ENCODE measurements around the gene NOLC1.

Gene NOLC1

DNA sequence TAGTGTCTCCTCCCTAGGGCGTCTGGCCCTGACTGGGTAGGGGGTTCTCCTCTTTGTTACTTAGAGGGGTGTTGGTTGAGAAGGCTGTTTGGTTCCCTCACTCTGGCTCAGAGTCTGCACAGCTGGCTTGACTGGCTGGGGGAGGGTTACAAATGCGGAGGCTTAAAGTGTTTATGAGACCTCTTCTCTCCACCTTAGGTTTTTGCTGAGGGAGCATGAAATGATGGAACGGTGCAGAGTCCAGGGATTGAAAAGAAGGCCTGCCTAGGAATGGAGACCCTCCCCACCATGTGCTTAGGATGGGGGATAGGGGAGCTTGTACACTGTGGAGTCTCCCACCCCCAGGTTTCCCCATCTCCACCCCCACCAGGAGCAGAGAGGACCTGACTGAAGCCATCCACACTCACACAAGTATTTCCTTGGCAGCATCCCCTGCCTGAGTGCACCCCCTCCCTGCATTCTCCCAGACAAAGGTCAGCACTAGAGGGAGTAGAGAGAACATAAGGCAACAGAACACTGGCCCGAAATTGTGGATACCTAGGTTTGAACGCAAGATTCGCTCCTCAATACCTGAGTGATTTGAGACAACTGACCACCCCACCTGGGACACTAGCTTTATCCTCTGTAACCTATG lies 30.3 kb upstream of the NOLC1 start:
- DNase-seq (ENCODE audit: low read depth): no peak

DNA sequence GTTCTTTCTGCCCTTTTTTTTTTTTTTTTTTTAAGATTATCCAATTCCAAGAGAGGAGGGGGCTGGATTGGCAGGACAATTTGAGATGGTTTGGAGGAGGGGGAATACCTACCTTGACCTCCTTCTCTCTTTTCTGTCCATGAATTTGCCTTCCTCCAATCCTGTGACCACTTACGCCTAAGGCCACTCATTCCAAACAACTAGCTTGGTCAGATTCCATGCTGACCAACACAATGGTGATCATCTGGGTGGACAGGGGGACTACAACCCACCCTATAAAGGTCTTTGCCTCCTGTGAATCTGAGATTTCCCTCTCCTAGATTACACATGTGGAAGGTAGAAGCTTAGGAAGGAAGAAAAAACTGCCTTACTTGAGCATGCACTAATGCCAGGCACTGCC lies 29.7 kb upstream of the NOLC1 start:
- no peak for DNase-seq (ENCODE audit: low read depth)

DNA sequence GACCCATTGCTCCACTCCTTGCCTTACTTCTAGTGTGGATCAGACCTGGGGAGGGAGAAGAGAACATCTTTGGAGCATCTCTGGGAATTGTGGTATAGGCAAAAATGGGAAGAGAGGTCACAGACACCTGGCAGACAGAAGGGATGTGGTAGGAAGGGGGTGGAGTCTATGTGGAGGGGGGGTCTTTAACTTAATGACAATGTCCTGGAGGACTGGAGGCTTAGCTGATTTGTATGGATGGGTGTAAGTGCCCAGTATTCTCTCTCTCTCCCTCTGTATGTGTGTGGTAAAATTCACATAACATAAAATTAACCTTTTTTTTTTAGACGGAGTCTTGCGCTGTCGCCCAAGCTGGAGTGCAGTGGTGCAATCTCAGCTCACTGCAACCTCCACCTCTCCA lies 29.0 kb upstream of the NOLC1 start:
- DNase-seq (ENCODE audit: low read depth): no peak

DNA sequence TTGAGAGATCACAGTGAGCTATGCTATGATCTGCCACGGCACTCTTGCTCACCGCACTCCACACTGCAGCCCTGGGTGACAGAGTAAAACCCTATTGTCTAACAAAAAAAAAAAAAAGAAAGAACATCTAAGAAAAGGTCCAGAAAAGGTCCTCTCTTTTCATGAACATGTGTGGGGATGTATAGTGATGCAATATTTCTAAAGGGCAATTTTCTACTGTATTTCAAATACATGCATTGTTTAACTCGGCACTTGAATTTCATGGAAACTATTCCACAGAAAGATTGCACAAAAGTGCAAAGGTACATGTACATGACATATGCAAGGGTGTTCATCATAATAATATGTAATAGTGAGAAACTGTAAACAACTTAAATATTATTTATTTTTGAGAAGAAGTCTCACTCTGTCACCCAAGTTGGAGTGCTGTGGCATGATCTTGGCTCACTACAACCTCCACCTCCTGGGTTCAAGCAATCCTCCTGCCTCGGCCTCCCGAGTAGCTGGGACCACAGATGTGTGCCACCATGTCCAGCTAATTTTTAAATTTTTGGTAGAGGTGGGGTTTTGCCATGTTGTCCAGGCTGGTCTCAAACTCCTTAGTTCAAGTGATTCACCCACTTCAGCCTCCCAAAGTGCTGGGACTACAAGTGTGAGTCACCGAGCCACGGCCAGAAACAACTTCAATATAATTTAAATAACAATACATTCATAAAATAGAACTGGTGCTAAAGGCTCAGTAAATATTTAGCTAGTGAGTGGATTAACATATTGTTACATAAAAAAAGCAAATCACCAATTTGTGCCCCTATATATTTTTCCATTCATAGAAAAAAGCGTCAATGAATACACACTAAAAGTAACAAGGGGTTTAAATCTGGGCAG lies 20.7 kb upstream of the NOLC1 start:
- DNase-seq (ENCODE audit: low read depth): no peak

DNA sequence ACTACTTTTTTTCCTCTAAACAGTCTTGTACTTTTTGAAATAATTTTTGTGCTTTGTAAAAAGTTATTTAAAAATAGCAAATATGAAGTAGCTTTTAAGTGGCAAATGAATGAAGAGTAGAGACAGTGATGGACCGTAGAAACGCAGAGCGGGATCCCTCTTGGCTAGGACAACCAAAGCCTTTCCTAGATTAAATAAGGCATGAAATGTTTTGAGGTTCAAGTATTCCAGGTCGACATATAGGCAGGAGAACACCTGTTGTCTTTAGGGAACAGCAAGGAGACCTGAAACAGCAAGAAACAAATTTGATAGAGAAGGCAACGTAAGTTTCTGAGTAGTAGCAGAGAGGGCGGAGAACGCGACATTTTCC lies 20.0 kb upstream of the NOLC1 start:
- no peak for DNase-seq (ENCODE audit: low read depth)

DNA sequence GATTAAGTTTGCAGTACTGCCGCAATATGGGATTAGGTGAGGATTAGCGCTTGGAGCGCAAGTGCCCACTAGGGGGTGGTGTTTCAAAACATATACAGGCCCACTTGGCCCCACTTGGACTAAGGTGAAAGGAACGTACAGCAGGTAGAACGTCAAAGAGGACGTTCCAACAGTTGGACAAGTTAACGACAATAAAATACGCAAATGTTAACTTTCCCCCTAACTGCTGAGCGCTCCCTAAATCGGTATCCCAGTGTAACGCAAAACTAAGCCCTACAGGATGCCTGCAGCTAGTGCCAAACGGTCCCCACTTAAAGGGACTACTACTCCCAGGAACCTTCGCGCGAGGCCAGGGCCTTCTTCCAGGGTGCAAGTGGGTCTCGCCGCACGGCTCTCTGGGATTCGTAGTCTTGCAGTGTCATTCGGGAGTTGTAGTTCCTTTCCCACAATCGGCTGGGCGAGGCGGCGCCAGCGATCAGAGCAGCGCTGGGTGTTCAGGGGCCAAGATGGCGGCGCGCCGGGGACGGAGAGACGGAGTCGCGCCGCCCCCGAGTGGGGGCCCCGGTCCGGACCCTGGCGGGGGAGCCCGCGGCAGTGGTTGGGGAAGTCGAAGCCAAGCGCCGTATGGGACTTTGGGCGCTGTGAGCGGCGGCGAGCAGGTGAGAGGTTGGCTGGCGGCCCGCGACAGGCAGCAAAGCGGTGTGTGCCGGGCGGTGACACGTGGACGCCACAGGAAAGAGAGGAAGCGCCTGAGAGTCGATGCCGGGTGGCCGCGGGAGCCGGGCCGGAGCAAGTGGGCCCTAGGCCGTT lies 19.4 kb upstream of the NOLC1 start, which contains the start of gene PPRC1:
TSS of gene PPRC1 (plus strand) at position 478 of the 810 bp plus-strand sequence. CDS start at position 507, 29 bp downstream.
- DNase-seq (ENCODE audit: low read depth): peak; percentile 88

DNA sequence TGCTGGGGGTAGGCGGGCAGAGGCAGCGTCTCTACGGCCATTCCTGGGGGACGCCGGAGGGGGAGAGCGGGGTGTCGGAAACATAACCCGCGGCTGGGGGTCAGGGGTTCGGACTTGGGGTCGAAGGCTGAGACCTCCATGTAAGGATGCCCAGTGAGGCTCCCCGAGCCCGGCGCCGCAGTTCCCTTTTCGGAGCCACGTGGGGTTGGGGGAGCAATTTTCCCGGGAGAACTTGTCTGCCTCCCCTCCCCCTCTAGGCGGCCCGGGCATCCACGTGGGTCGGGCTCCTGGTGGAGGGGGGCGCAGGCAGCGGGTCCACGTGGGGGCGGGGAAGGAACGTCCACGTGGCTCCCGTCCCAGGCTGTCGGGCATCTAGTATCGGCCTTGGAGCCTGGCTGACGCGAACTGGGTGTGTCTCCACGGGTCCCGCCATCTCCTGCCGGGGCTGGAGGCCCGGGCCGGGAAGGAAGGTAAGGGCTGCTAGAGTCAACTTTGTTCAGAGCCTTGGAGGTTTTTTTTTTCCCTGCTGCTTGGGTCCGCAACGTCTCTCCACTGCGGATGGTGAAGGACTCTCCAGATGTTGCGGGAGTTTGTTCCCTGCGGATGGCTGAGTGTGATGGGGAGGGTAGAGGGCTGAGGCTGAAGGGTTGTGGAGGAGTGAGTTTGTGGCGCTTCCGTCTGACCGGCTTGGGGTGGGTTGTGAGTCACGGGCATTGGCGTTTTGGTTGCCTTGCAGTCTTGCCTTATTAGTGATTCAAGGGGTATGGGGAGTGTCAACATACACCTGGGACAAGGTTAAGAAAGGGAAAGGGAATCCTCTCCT lies 18.6 kb upstream of the NOLC1 start:
- DNase-seq (ENCODE audit: low read depth): no peak

DNA sequence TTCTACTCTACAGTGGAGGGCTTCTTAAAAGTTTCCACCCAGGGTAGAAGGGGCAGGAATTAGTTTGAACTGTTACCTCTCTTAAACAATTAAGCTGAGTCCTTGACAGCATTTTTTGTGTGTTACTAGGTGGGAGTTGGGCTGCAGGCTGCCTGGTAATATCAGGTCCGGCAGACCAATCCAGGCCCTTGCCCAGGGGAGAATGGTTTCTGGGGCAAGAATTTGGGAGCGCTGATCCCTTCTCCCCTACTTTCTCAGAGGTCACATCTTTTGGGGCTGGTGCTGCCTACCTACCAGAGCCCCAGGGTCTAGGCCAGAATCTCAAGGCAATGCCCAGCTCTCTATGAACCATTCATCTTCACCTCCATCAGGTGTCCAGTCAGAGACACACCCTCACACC lies 17.8 kb upstream of the NOLC1 start:
- no peak for DNase-seq (ENCODE audit: low read depth)

DNA sequence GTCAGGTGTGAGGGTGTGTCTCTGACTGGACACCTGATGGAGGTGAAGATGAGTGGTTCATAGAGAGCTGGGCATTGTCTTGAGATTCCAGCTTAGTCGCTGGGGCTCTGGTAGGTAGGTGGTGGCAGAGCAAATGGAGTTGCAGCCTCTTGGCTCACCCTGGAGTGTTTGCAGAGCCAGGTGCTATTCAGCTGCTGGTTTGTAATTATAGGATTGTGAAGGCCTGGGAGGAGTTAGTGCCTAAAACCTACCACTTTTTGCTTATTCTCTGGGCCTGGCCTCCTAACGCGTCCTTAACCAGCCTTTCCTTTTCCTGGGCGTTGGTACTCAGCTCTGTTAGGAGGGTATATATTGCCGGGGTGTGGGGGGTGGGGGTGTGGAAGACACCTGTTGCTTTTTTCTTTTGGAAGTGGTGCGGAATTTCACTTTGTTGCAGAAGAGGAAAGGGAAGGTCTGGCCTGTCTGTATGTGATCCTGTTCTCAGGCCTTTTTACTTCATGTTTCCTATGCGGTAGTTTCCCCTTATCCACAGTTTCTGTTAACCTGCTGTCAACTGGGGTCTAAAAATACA lies 16.1 kb upstream of the NOLC1 start:
- no peak for DNase-seq (ENCODE audit: low read depth)

DNA sequence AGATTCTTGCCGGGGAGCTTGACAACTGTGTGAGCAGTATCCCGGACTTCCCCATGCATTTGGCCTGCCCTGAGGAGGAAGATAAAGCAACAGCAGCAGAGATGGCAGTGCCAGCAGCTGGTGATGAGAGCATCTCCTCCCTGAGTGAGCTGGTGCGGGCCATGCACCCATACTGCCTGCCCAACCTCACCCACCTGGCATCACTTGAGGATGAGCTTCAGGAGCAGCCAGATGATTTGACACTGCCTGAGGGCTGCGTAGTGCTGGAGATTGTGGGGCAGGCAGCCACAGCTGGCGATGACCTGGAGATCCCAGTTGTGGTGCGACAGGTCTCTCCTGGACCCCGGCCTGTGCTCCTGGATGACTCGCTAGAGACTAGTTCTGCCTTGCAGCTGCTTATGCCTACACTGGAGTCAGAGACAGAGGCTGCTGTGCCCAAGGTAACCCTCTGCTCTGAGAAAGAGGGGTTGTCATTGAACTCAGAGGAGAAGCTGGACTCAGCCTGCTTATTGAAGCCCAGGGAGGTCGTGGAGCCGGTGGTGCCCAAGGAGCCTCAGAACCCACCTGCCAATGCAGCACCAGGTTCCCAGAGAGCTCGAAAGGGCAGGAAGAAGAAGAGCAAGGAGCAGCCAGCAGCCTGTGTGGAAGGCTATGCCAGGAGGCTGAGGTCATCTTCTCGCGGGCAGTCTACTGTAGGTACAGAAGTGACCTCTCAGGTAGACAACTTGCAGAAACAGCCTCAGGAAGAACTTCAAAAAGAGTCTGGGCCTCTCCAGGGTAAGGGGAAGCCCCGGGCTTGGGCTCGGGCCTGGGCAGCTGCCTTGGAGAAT lies 12.7 kb upstream of the NOLC1 start:
- no peak for DNase-seq (ENCODE audit: low read depth)

DNA sequence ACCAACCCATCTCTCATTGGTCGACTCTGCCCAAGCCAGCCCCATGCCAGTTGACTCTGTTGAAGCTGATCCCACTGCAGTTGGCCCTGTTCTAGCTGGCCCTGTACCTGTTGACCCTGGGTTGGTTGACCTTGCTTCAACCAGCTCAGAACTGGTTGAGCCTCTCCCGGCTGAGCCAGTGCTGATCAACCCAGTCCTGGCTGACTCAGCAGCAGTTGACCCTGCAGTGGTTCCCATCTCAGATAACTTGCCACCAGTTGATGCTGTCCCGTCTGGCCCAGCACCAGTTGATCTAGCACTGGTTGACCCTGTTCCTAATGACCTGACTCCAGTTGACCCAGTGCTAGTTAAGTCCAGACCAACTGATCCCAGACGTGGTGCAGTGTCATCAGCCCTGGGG lies 12.0 kb upstream of the NOLC1 start:
- DNase-seq (ENCODE audit: low read depth): no peak

DNA sequence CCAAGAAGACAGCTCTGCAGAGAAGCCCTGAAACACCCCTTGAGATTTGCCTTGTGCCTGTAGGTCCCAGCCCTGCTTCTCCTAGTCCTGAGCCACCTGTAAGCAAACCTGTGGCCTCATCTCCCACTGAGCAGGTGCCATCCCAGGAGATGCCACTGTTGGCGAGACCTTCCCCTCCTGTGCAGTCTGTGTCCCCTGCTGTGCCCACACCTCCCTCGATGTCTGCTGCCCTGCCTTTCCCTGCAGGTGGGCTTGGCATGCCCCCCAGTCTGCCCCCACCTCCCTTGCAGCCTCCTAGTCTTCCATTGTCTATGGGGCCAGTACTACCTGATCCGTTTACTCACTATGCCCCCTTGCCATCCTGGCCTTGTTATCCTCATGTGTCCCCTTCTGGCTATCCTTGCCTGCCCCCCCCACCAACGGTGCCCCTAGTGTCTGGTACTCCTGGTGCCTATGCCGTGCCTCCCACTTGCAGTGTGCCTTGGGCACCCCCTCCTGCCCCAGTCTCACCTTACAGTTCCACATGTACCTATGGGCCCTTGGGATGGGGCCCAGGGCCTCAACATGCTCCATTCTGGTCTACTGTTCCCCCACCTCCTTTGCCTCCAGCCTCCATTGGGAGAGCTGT lies 11.2 kb upstream of the NOLC1 start:
- no peak for DNase-seq (ENCODE audit: low read depth)

DNA sequence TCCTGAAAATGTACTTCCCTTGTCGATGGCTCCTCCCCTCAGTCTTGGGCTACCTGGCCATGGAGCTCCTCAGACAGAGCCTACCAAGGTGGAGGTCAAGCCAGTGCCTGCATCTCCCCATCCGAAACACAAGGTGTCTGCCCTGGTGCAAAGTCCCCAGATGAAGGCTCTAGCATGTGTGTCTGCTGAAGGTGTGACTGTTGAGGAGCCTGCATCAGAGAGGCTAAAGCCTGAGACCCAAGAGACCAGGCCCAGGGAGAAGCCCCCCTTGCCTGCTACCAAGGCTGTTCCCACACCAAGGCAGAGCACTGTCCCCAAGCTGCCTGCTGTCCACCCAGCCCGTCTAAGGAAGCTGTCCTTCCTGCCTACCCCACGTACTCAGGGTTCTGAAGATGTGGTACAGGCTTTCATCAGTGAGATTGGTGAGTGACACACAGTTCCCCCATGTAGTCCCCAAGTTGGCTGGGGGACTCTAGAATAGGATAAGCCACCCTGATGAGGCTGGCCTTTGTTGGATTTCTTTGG lies 10.5 kb upstream of the NOLC1 start:
- no peak for DNase-seq (ENCODE audit: low read depth)

DNA sequence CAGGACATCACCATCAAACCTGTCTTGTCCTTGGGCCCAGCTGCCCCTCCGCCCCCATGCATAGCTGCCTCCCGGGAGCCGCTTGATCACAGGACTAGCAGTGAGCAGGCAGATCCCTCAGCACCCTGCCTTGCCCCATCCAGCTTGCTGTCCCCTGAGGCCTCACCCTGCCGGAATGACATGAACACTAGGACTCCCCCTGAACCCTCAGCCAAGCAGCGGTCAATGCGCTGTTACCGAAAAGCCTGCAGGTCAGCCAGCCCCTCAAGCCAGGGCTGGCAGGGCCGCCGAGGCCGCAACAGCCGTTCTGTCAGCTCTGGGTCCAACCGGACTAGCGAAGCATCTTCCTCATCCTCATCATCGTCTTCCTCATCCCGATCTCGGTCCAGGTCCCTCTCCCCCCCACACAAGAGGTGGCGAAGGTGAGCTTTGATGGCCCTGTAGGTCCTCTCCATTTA lies 5.2 kb upstream of the NOLC1 start:
- DNase-seq (ENCODE audit: low read depth): no peak

DNA sequence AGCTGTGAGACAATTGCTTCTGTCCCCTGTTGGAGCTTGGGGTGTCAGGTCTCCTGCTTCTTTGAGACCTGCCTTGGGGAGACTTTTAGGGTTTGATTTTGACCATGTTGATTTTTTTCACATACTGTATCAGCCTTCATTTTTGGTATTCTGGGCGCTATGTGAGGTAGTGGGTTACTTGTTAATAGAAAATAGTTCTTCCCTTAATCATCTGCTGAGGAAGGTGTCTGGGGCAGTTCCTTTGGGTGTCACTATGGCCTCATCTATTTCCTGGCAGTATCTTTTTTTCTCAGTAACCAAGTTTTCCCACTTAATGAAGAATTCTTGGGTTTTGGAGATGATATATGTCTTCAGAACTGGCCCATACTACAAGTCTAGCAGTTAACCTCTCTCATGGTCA lies 4.6 kb upstream of the NOLC1 start:
- DNase-seq (ENCODE audit: low read depth): no peak

DNA sequence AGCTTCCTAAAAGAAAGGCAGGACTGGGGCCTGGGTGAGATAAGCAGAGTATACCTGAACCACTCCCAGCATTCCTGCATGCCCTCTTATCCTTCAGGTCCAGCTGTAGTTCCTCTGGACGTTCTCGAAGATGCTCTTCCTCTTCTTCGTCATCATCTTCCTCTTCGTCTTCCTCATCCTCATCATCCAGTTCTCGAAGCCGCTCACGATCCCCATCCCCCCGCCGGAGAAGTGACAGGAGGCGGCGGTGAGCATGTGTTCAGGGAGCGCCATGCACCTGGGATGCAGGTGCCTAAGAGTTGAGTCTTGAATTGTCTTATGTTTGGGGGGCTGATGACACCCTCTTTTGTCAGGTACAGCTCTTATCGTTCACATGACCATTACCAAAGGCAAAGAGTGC lies 3.9 kb upstream of the NOLC1 start:
- no peak for DNase-seq (ENCODE audit: low read depth)

DNA sequence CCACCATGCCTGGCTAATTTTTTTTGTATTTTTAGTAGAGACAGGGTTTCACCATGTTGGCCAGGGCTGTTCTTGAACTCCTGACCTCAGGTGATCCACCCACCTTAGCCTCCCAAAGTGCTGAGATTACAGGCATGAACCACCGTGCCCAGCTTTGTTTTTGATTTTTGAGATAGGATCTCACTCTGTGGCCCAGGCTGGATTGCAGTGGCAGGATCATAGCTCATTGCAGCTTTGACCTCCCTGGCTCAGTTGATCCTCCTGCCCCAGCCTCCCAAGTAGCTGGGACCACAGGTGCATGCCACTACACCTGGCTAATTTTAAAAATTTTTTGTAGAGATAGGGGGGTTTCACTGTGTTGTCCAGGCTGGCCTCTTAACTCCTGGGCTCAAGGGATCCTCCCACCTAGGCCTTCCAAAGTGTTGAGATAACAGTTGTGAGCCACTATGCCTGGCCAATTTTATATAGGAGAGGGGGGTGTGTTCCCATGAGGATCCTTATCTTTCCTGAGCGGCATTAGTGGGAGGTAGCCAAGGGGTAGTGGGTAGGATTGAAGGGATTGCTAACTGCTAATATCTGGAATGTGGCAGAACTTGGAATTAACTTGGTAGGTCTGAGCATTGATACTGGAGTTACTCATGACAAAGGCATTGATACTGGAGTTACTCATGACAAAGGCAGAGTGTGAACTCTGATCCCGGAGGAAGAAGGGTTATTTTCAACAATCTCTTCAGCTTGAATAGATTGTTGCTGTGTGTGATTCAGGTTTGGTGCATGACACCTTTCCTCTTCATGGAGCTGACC lies 1.0 kb upstream of the NOLC1 start:
- peak; percentile 61 for DNase-seq (ENCODE audit: low read depth)

DNA sequence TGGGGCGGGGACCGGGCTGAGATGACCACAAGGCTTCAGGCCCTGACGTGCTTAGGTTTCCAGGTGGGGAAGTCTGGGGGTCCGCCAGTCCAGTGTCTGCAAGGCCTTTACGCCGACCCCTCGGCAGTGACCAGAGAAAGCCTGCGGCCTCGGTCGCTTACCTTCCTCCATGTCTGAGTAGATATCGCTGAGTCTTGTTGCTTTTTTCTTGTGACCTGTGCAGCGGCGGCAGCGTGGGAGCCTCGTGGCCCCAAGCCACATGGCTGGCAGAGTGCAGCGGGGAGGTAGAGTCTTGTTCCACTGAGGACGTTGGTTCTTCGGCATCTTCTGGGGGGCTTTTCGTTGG lies 329 bp downstream of the NOLC1 start:
- DNase-seq (ENCODE audit: low read depth): no peak

DNA sequence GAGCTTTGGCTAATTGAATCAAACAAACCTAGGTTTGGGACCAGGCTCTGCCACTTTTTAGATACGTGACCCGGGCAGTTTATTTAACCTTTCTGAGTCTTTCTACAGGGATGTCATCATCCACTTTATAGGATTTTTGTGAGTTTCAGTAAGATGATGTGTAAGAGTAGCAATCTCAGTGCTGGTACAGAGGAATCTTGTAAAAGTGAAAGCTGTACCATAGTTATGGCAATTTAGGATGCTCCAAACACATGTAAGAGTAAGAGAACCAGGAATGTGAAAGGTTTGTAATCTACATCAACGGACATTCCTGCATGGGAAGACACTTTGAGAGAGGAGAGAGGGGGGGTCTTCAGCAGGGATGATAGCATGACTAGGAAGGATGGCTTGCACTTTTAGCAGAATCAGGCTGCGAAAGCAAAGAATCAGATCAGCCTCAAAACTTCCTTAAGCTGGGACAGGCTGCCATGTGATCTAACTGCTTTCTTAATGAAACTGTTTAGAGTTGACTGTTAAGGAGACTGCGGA lies 968 bp downstream of the NOLC1 start:
- DNase-seq (ENCODE audit: low read depth): no peak
